RWPE1 (cell line): Measurements from ENCODE around the gene TRAF5.

Experiments used
- CTCF ChIA-PET: fragments of 350-600 bp; sonication (Branson Sonifier 250); formaldehyde crosslinking; extraction: SDS; loops from one replicate; lab custom pipeline; 2021; lab: Yijun Ruan, JAX
- POLR2A ChIA-PET: fragments of 400-600 bp; formaldehyde crosslinking; extraction: SDS; loops from one replicate; lab custom pipeline; 2020; ENCODE audit warnings: antibody characterized with exemption; ENCODE audit not compliant: low non-redundant PET; lab: Yijun Ruan, JAX
- DNase-seq: peaks from one replicate; pipeline ENCODE4 v3.0.0; 2012; ENCODE audit warnings: low spot score
- H3K27ac ChIP-seq: fragments of 450-650 bp; 2 replicates; pipeline ENCODE4 v1.5.1; 2017
- CTCF ChIP-seq: fragments of 450-650 bp; conservative IDR thresholded peaks from 2 replicates; pipeline ENCODE4 v1.5.1; 2017; ENCODE audit warnings: low read depth, mild to moderate bottlenecking

The TRAF5 gene

DNA sequence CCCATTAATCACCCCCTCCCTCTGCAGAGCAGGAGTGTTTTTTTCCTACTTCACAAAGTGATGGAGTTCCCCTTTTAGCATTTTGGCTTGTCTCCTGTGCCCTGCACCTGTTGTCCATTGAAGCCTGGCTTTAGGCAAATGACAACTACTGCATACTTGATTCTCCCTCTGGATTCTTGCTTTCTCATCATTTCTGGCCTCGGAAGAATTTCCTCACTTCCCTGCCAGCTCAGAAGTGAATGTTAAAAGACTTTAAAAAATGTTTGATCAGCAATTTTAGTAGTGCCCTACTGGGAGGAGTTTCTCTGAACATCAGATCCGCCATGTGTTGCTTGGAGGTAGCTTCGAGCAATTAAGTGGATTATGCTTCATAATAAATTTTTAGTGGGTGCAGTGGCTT, 39.4 kb upstream of the TRAF5 start:
- POLR2A ChIA-PET = no interaction called here

GRCh38 chr1:211292411-211292810, 34.2 kb upstream of the TRAF5 start:
- ChIA-PET POLR2A (no interaction called here), CTCF (no interaction called here)
- no peak for DNase-seq
- no peak overlapping the region for H3K27ac ChIP-seq
- TF ChIP-seq CTCF = no peak

More for the DNA sequence above, 39.4 kb upstream of the TRAF5 start:
- TF ChIP-seq CTCF = no peak
- H3K27ac ChIP-seq = no peak overlapping the region
- CTCF ChIA-PET = no interaction called here
- DNase-seq = no peak

DNA sequence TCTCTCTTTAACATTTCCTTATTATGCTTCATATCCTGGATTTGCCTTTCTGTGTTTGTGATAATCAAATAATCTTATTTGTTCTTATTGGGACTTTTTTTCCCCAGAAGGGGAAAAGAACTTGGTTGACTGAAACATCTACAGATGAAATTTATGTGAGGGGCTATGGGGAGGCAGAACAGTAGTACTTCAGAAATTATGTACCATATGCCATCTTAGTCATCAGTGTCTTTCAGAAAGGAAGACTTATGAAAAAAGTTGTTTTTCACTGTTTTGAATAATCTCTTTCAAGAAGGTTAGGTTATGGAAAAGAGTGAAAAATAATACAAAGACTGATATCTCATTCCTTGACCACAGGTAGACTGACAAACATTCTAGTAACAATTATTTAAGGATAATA, 30.2 kb upstream of the TRAF5 start:
- POLR2A ChIA-PET = no interaction called here

DNA sequence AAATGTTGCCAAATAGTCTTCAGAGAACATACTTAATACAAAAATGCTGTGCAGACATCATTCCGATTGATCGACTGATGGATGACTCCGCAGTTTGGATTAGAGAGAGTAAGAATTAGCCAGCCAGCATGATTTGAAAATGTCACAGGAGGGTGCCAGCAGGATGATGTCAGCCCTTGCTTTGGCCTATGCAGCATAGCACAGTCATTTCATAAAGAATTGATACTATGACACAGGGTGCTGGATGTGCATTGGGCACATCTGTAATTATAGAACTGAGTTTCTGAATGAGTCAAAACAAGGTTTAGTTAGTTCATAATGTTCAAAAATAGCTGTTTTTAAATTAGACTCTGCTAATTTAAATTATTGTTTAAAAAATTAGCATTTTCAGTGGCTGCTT, 21.6 kb upstream of the TRAF5 start:
- no peak overlapping the region for H3K27ac ChIP-seq
- no peak for TF ChIP-seq CTCF
- CTCF ChIA-PET = no interaction called here
- no peak for DNase-seq
- POLR2A ChIA-PET = no interaction called here

More for the DNA sequence above, 30.2 kb upstream of the TRAF5 start:
- H3K27ac ChIP-seq = no peak overlapping the region
- no peak for DNase-seq
- no peak for TF ChIP-seq CTCF
- CTCF ChIA-PET = no interaction called here

- ChIA-PET POLR2A (no interaction called here), CTCF (no interaction called here)
- no peak for TF ChIP-seq CTCF
- DNase-seq = no peak
- H3K27ac ChIP-seq = no peak overlapping the region
Observed at GRCh38 chr1:211309617-211310016, 17.0 kb upstream of the TRAF5 start.

DNA sequence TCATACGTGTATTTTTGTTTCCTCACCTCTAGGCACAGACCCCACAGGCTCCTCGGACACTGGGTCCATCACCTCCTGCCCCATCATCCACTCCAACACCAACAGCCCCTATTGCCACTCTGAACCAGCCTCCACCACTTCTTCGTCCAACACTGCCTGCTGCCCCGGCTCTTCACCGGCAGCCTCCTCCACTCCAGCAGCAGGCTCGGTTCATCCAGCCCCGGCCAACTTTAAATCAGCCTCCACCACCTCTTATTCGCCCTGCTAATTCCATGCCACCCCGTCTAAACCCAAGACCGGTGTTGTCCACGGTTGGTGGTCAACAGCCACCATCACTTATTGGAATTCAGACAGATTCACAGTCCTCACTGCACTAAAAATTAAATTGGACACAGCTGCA, 13.2 kb upstream of the TRAF5 start:
- ChIA-PET POLR2A (no interaction called here), CTCF (no interaction called here)
- no peak for DNase-seq
- no peak for TF ChIP-seq CTCF
- no peak overlapping the region for H3K27ac ChIP-seq
